Measurements from ENCODE around the gene CLCN2.
"Not testable (repeated sequence)": the region's sequence is repeated elsewhere in the genome, so short reads cannot be mapped to it uniquely, and the experiment has no call there.

Gene CLCN2

DNA sequence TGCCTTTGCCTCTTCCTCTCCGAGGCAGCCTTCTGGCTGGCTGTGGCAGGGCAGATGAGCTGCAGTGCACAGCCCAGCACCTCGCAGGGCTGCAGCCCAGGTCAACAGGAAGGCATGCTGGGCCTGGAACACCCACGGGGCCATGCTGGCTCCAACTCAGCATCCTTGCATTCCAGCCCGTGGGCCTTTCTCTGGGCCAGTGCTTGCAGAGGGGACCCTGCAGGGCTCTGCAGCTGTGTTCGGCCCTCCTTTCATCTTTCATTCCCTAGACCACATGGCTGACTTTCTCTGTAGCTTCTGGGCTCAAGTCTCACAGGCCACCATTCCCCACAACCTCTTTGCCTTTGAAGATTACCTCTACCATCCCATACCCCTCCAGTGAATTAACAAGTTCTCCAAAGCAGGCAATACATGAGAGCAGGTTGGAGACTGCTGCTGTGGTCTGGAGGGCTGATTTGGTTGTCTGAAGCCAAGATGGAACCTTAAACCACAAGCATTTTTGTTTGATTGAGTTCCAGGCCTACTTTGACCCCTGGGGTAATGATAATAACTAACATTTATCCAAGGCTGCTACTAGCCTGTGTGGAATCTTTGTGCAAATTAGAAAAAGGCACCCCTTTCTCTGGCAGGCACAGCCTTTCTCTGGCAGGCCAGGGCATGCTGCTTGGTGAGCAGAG is 18.1 kb downstream of the CLCN2 start:
- no peak for DNase-seq

DNA sequence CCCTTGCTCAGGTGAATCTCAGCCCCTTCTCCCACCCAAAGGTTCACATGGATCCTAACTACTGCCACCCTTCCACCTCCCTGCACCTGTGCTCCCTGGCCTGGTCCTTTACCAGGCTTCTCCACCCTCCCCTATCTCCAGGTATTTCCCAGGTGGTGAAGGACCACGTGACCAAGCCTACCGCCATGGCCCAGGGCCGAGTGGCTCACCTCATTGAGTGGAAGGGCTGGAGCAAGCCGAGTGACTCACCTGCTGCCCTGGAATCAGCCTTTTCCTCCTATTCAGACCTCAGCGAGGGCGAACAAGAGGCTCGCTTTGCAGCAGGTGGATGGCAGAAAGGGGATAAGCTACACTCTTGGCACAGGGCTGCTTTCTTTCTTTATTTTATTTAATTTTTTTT is 19.5 kb downstream of the CLCN2 start:
- no peak for DNase-seq

GRCh38 chr3:184339451-184340135 is 21.8 kb downstream of the CLCN2 start:
- DNase-seq = not testable (repeated sequence)

- DNase-seq = no peak
These were observed 22.4 kb downstream of the CLCN2 start for GRCh38 chr3:184339001-184339400.

GRCh38 chr3:184338511-184338945 is 22.9 kb downstream of the CLCN2 start:
- DNase-seq = peak; percentile 82

DNA sequence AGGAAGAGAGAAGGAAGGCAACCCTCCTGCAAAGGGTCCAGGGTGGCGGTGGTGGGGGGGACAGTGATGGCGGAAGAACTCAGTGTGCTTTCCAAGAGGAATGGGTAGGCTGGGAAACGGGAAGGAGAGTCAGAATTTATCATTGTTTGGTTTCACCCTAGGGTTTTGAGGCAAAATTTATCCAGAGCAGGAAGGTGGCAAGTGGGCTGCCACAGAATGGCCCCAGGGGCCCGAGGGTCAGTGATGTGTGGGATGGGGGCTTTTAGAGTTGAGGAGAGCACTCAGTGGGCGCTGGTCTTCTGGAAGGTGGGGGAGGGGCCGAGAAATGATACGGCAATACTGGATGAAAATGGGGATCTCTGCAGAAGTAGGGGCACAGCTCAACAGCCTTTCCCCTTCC is 23.4 kb downstream of the CLCN2 start:
- DNase-seq = no peak

DNA sequence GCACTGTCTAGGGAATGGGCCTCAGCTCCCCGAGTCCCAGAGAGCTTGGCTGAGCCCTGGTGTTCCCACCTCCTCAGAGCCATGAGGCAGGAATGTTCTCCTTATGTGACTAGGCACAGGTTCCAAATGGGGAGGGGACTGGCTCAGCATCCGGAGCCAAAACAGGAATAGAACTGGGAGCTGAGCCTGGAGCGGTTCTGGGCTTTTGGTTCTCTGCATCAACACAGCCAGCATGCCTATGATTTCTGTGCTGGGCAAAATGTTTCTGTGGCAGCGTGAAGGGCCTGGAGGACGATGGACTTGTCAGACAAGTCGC is 24.0 kb downstream of the CLCN2 start, which contains the start of gene FAM131A:
Gene FAM131A, plus strand, starts transcription at position 202 of the 316 bp plus-strand sequence. Its CDS starts 31 bp downstream, at position 233.
- DNase-seq = no peak

- no peak for DNase-seq
These were observed 24.6 kb downstream of the CLCN2 start for GRCh38 chr3:184336547-184337398.

- peak; percentile 15 for DNase-seq
These were observed 25.5 kb downstream of the CLCN2 start for GRCh38 chr3:184335661-184336546.

DNA sequence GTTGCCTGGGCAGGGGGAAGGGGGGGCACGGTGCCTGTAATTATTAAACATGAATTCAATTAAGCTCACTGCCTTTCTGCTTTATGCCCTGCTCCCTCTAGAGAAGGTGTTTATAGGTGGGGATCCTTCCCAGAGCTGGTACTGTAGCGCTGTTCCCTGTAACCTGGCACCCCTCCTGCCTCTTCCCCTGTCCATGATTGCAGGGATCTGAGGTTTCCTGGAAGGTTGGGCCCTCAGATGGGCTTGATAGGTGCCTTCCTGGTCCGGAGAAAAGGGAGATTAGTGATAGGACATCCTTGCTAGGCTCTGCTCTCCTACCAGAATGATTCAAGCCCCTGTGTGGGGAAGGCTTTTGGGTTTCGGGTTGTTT is 26.1 kb downstream of the CLCN2 start:
- no peak for DNase-seq

GRCh38 chr3:184334470-184335158 is 26.8 kb downstream of the CLCN2 start:
- DNase-seq = no peak

DNA sequence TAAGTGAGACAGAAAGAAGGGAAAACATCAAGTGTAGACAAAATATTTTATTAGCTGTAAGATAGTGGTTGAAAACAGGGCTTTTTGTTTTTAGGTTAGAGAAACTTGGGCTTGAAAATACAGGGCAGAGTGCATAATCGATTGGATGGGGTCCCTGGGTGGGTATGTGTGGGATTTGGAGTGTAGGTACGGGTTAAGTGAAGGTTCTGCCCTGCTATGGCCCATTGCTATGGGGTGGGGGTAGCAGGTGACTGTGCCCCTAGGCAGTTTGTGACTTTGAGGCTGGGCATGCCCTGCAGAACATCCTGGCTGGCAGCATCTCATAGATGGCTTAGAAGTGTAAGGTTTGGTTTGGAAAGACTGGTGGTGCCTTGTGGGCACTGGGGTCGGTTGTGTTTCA is 27.7 kb downstream of the CLCN2 start:
- DNase-seq = no peak

GRCh38 chr3:184333190-184333589 is 28.2 kb downstream of the CLCN2 start:
- no peak for DNase-seq

GRCh38 chr3:184332370-184333090 is 28.9 kb downstream of the CLCN2 start:
- DNase-seq = no peak

DNA sequence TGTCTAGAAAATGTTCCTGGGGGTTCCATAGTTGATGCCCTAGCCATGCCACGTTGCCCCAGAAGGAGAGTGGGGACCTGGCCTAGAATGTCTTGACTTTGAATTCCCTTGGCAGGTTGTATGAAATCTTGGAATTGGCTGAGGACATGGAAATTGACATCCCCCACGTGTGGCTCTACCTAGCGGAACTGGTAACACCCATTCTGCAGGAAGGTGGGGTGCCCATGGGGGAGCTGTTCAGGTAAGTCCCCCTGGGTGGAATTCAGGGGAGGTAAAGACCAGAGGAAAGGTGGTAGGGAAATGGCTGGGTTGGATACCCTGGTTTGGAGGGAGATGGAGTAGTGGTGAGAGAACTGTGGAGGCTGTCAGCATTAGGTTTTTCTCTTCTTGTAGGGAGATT is 32.9 kb downstream of the CLCN2 start:
- no peak for DNase-seq

GRCh38 chr3:184327171-184327570 is 34.2 kb downstream of the CLCN2 start:
- DNase-seq = no peak

DNA sequence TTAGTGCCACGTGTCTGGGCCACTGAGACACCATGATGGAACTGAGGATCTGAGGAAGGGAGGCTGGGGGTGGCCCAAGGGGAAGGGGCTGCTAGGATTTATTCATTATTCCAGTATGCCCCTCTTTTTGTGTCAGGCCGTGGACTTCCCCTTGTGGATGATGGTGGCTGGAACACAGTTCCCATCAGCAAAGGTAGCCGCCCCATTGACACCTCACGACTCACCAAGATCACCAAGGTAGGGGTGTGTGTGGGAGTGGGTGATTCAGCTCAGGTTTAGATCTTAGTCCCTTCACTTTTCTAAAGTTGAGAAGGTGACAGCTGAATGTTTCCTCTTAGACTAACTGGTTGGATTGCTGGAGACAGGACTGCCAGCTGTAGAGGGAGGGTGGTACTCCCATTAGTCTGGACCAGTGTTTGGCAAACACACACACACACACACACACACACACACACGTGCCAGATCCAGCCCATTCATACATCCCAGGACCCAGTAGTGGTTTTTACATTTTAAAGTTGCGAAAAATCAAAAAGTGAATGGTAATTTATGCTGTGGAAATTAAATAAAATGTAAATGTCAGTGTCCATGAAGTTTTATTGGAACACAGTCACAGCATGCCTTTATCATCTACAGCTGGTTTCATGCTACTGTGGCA is 35.6 kb downstream of the CLCN2 start:
- no peak for DNase-seq

GRCh38 chr3:184325269-184325668 is 36.1 kb downstream of the CLCN2 start:
- DNase-seq = no peak

GRCh38 chr3:184323696-184324095 is 37.7 kb downstream of the CLCN2 start:
- no peak for DNase-seq

DNA sequence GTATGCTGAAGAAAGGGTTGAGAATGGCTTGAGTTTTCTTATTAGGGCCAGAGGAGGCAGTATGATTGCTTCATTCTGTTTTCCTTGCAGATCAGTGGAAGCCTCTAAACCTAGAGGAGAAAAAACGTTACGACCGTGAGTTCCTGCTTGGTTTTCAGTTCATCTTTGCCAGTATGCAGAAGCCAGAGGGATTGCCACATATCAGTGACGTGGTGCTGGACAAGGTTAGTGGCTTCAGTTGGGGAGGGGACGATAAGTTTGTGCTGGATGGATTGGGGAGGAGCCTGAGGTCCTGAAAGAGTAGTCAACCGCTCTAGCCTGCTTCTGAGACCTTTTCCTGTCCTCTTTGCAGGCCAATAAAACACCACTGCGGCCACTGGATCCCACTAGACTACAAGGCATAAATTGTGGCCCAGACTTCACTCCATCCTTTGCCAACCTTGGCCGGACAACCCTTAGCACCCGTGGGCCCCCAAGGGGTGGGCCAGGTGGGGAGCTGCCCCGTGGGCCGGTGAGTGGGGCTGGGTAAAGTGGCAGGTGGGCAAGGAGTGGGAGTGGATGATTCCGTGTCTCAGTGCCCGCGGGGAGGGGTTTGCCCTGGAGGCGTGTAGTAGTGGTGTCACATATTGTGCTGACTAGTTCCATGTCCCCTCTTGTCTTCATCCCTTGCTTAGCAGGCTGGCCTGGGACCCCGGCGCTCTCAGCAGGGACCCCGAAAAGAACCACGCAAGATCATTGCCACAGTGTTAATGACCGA is 38.5 kb downstream of the CLCN2 start:
- DNase-seq = no peak
